IgD-negative memory B cell (primary cell): Measurements from ENCODE around the gene IER3. TPM values are rescaled to one million over a fixed set of nuclear protein-coding genes. Genes with fewer than 3 reads are reported as not detected.

Source experiments
- polyA plus RNA-seq: library from polyadenylated mRNA; unstranded; fragments of 300-500 nt; fragmentation: Illumina TruSeq; gene quantifications from one replicate; pipeline ENCODE4 v1.2.3, GENCODE V29; 2021

Gene IER3
- polyA plus RNA-seq, 1 donor from 2014 or later: 0.73 TPM

Other genes starting within 250 kb of the IER3 start
- 46.1 TPM for gene GNL1, start 188.1 kb downstream of the IER3 start, polyA plus RNA-seq
- gene PRR3, start 187.3 kb downstream of the IER3 start, polyA plus RNA-seq: 8.8 TPM
- gene ABCF1, start 173.1 kb downstream of the IER3 start, polyA plus RNA-seq: 33.7 TPM
- gene PPP1R10, start 127.3 kb downstream of the IER3 start, polyA plus RNA-seq: 28.0 TPM
- 146 TPM for gene MRPS18B, start 126.7 kb downstream of the IER3 start, polyA plus RNA-seq
- gene ATAT1, start 117.7 kb downstream of the IER3 start, polyA plus RNA-seq: 2.0 TPM
- 26.9 TPM for gene C6orf136, start 97.4 kb downstream of the IER3 start, polyA plus RNA-seq
- 21.6 TPM for gene DHX16, start 71.5 kb downstream of the IER3 start, polyA plus RNA-seq
- gene PPP1R18, start 57.9 kb downstream of the IER3 start, polyA plus RNA-seq: 91.7 TPM
- 56.1 TPM for gene NRM, start 53.6 kb downstream of the IER3 start, polyA plus RNA-seq
- gene MDC1, start 27.3 kb downstream of the IER3 start, polyA plus RNA-seq: 4.6 TPM
- 156 TPM for gene TUBB, start 24.2 kb downstream of the IER3 start, polyA plus RNA-seq
- gene FLOT1, start 1.9 kb downstream of the IER3 start, polyA plus RNA-seq: 97.3 TPM
- gene DDR1, start 140.0 kb upstream of the IER3 start, polyA plus RNA-seq: 4.6 TPM
- gene GTF2H4, start 163.7 kb upstream of the IER3 start, polyA plus RNA-seq: 8.4 TPM
- gene VARS2, start 169.7 kb upstream of the IER3 start, polyA plus RNA-seq: 26.0 TPM
- 0.60 TPM for gene SFTA2, start 187.6 kb upstream of the IER3 start, polyA plus RNA-seq
- not detected for gene MUCL3, start 196.4 kb upstream of the IER3 start, polyA plus RNA-seq
- not detected for gene MUC21, start 239.2 kb upstream of the IER3 start, polyA plus RNA-seq